ENCODE measurements around the gene TRIM14. TPM values are rescaled to one million over a fixed set of nuclear protein-coding genes. Genes with fewer than 3 reads are reported as not detected.

TRIM14 gene
- total and polyA plus RNA-seq, 10 of the 15 experiments (the other 5 are each of a cell fraction or from before 2014, with no cell fraction given), result 8.6 to 53.3 (median 35.7) TPM

GRCh38 chr9:98127226-98127625 is 8.2 kb upstream of the TRIM14 start:
- H3K4me3 ChIP-seq, result no peak overlapping the region
- SMC1A ChIA-PET (ENCODE audit: uncharacterized antibody, unreplicated experiment), result no interaction called here
- WGBS (ENCODE audit: insufficient coverage, insufficient replicate concordance, low lambda C conversion rate, missing lambda C conversion rate), result 90% methylated on average over 8 of the region's 8 CpGs
- intact Hi-C loops (cut with micrococcal nuclease; ENCODE audit: unreplicated experiment), result no loop called here
- ATAC-seq (no peak), FAIRE-seq (no peak), DNase-seq (ENCODE audit: low read depth, low spot score) (no peak)
- no peaks in the 10 kb centered on the region for H4K20me1 ChIP-seq (ENCODE audit: control insufficient read depth, insufficient read depth)
- CTCF ChIA-PET, result interaction anchor here (1.8 kb wide), 1 partner anchor 9 kb away, joined by 4 read pairs; no protein-coding TSS in a partner anchor
- H3K4me2 ChIP-seq (ENCODE audit: control insufficient read depth, insufficient read depth), result no peak overlapping the region
- in situ Hi-C loops (cut with MboI), result no loop called here
- no peaks in the 10 kb centered on the region for H3K36me3 ChIP-seq (ENCODE audit: control insufficient read depth in 2 of 2, insufficient read depth in 2 of 2, low read length in 1 of 2)
- H3K4me1 ChIP-seq (ENCODE audit: control insufficient read depth, insufficient read depth, low read length), result peaks cover 17% of the 10 kb centered on the region
- H3K9me3 ChIP-seq (replicated peaks; ENCODE audit: control insufficient read depth, insufficient read depth, low read length), result no peaks in the 10 kb centered on the region
- RAD21 ChIA-PET (ENCODE audit: unreplicated experiment), result no interaction called here
- BruUV-seq (replicated peaks), result no TSS peak
- H3K27ac ChIP-seq (ENCODE audit: control insufficient read depth, insufficient read depth), result no peak overlapping the region
- POLR2A ChIA-PET, result no interaction called here
- TF ChIP-seq STAT1 (conservative IDR thresholded peaks at IDR 0.05) (no peak), RAD51 (IDR thresholded peaks at IDR 0.05) (no peak), ELK1 (IDR thresholded peaks at IDR 0.05; ENCODE audit: low read depth, low read length) (no peak), PAX5 (IDR thresholded peaks at IDR 0.05; ENCODE audit: borderline replicate concordance, low read depth, low read length) (no peak), E4F1 (IDR thresholded peaks at IDR 0.05; ENCODE audit: borderline replicate concordance, partially characterized antibody) (no peak), IKZF2 (IDR thresholded peaks at IDR 0.05) (no peak), PAX8 (IDR thresholded peaks at IDR 0.05) (no peak), KDM1A (IDR thresholded peaks at IDR 0.05; ENCODE audit: borderline replicate concordance) (no peak), STAT3 (IDR thresholded peaks at IDR 0.05; ENCODE audit: low read depth, low read length) (no peak), BCL3 (IDR thresholded peaks at IDR 0.05; ENCODE audit: borderline replicate concordance, insufficient read depth, low read depth, low read length, poor library complexity, severe bottlenecking) (no peak), BCLAF1 (IDR thresholded peaks at IDR 0.05) (no peak), E2F8 (IDR thresholded peaks at IDR 0.05; ENCODE audit: low read depth, partially characterized antibody) (no peak), HDGF (IDR thresholded peaks at IDR 0.05) (no peak), MXI1 (IDR thresholded peaks at IDR 0.05; ENCODE audit: low read depth, low read length) (no peak)
- no peak overlapping the region for H2AFZ ChIP-seq (ENCODE audit: control insufficient read depth, low read depth, low read length)
- H3K27me3 ChIP-seq (replicated peaks in 1 of 2; ENCODE audit: control insufficient read depth in 2 of 2, insufficient read depth in 2 of 2, low read length in 1 of 2), result no peaks in the 10 kb centered on the region
- no peaks in the 10 kb centered on the region for H3K79me2 ChIP-seq (ENCODE audit: control insufficient read depth, insufficient read depth, low read length)
- H3K9ac ChIP-seq (ENCODE audit: control insufficient read depth, insufficient read depth, low read length), result no peak overlapping the region
